ENCODE results near the gene TNXB. TPM values are rescaled to one million over a fixed set of nuclear protein-coding genes. Genes with fewer than 3 reads are reported as not detected.
"Not testable (repeated sequence)": the region's sequence is repeated elsewhere in the genome, so short reads cannot be mapped to it uniquely, and the experiment has no call there.

Gene TNXB
- total and polyA plus RNA-seq, 2 donors (not counting 3 experiments of a cell fraction or from before 2014, with no cell fraction given), result 0.47 to 2.7 TPM

GRCh38 chr6:32146287-32146686 lies 37.1 kb upstream of the TNXB start:
- H3K4me1 ChIP-seq (ENCODE audit: control insufficient read depth, extremely low read depth, insufficient read depth, low read length), result peaks cover 3% of the 10 kb centered on the region
- intact Hi-C loops (cut with micrococcal nuclease) (no loop called here), dilution Hi-C loops (cut with MboI; ENCODE audit: extremely low pct_ligation_motif_present, low sequenced_read_pairs) (no loop called here)
- TF ChIP-seq FOS (IDR thresholded peaks at IDR 0.05; ENCODE audit: borderline replicate concordance, insufficient read depth, low read length) (no peak), MYC (IDR thresholded peaks at IDR 0.05; ENCODE audit: low read depth, low read length) (no peak), GATA2 (IDR thresholded peaks at IDR 0.05; ENCODE audit: insufficient read depth, insufficient read length, low read depth, low read length) (no peak), EZH2 (IDR thresholded peaks at IDR 0.05; ENCODE audit: borderline replicate concordance, low read depth, low read length, severe bottlenecking) (no peak), POLR2A (IDR thresholded peaks at IDR 0.05; ENCODE audit: low read depth, low read length) (no peak), JUN (IDR thresholded peaks at IDR 0.05; ENCODE audit: borderline replicate concordance, insufficient read depth, insufficient read length, low read depth) (no peak), MAX (IDR thresholded peaks at IDR 0.05; ENCODE audit: insufficient read depth, insufficient read length) (no peak), POLR2AphosphoS5 (IDR thresholded peaks at IDR 0.05; ENCODE audit: insufficient read depth, low read depth, low read length) (no peak)
- TF ChIP-seq, protein P1, sequence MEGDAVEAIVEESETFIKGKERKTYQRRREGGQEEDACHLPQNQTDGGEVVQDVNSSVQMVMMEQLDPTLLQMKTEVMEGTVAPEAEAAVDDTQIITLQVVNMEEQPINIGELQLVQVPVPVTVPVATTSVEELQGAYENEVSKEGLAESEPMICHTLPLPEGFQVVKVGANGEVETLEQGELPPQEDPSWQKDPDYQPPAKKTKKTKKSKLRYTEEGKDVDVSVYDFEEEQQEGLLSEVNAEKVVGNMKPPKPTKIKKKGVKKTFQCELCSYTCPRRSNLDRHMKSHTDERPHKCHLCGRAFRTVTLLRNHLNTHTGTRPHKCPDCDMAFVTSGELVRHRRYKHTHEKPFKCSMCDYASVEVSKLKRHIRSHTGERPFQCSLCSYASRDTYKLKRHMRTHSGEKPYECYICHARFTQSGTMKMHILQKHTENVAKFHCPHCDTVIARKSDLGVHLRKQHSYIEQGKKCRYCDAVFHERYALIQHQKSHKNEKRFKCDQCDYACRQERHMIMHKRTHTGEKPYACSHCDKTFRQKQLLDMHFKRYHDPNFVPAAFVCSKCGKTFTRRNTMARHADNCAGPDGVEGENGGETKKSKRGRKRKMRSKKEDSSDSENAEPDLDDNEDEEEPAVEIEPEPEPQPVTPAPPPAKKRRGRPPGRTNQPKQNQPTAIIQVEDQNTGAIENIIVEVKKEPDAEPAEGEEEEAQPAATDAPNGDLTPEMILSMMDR (IDR thresholded peaks at IDR 0.05; ENCODE audit: extremely low read depth in 1 of 2, insufficient read depth in 1 of 2, low read depth in 1 of 2, low read length in 2 of 2), result no peak
- H3K4me2 ChIP-seq (ENCODE audit: insufficient read depth, low read length), result no peak overlapping the region
- FAIRE-seq (no peak), DNase-seq (ENCODE audit: low read depth, low spot score) (no peak)
- no peaks in the 10 kb centered on the region for H3K9me1 ChIP-seq (replicated peaks; ENCODE audit: control insufficient read depth, extremely low read depth, insufficient read depth, low read length)
- ChIA-PET CTCF (no interaction called here), POLR2A (no interaction called here)
- H3K79me2 ChIP-seq (ENCODE audit: control insufficient read depth, insufficient read depth, low read length), result no peaks in the 10 kb centered on the region
- BruUV-seq (replicated peaks), result no TSS peak
- H3K27me3 ChIP-seq (ENCODE audit: control insufficient read depth in 2 of 2, insufficient read depth in 2 of 2, low read length in 2 of 2), result peaks cover 20 to 29% of the 10 kb centered on the region in 2 experiments
- no peak overlapping the region for H3K9ac ChIP-seq (replicated peaks; ENCODE audit: extremely low read depth, insufficient read depth, low read length)
- H4K20me1 ChIP-seq (replicated peaks; ENCODE audit: control insufficient read depth, extremely low read depth, insufficient read depth, low read length), result no peaks in the 10 kb centered on the region
- H3K9me3 ChIP-seq (replicated peaks; ENCODE audit: control insufficient read depth, insufficient read depth, low read length), result no peaks in the 10 kb centered on the region
- H3K36me3 ChIP-seq (ENCODE audit: control insufficient read depth in 2 of 2, extremely low read depth in 1 of 2, insufficient read depth in 2 of 2, low read length in 2 of 2), result no peaks in the 10 kb centered on the region
- no peak overlapping the region for H3K4me3 ChIP-seq (replicated peaks in 1 of 3; ENCODE audit: insufficient read depth in 1 of 3, low read depth in 1 of 3, low read length in 3 of 3)
- no peak overlapping the region for H2AFZ ChIP-seq (ENCODE audit: low read depth, low read length)
- H3K27ac ChIP-seq (ENCODE audit: insufficient read depth, low read depth, low read length), result no peak overlapping the region

DNA sequence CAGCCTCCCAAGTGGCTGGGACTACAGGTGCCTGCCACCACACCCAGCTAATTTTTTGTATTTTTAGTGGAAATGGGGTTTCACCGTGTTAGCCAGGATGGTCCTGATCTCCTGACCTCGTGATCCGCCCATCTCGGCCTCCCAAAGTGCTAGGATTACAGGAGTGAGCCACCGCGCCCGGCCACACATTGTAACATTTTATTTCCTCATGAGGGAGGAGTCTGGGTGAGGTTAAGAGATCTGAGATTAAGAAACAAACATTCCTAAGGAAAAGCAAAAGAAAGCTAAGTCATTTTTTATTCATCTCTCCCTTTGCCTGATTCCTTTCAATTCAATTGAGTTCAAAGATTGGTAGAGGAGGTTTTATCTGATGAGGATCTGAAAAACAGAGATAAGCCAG lies 35.1 kb upstream of the TNXB start:
- peaks cover 20 to 24% of the 10 kb centered on the region in 2 experiments for H3K27me3 ChIP-seq (ENCODE audit: control insufficient read depth in 2 of 2, insufficient read depth in 2 of 2, low read length in 2 of 2)
- H3K9me3 ChIP-seq (replicated peaks; ENCODE audit: control insufficient read depth, insufficient read depth, low read length); DNase-seq (ENCODE audit: low read depth, low spot score); H3K27ac ChIP-seq (ENCODE audit: insufficient read depth, low read depth, low read length); FAIRE-seq; H3K9ac ChIP-seq (replicated peaks; ENCODE audit: extremely low read depth, insufficient read depth, low read length); H3K36me3 ChIP-seq (ENCODE audit: control insufficient read depth in 2 of 2, extremely low read depth in 1 of 2, insufficient read depth in 2 of 2, low read length in 2 of 2); intact Hi-C loops (cut with micrococcal nuclease); H2AFZ ChIP-seq (ENCODE audit: low read depth, low read length); H3K4me1 ChIP-seq (ENCODE audit: control insufficient read depth, extremely low read depth, insufficient read depth, low read length); dilution Hi-C loops (cut with MboI; ENCODE audit: extremely low pct_ligation_motif_present, low sequenced_read_pairs); BruUV-seq (replicated peaks); H3K4me2 ChIP-seq (ENCODE audit: insufficient read depth, low read length); H3K4me3 ChIP-seq (replicated peaks in 1 of 3; ENCODE audit: insufficient read depth in 1 of 3, low read depth in 1 of 3, low read length in 3 of 3); POLR2A ChIA-PET; H3K9me1 ChIP-seq (replicated peaks; ENCODE audit: control insufficient read depth, extremely low read depth, insufficient read depth, low read length); H4K20me1 ChIP-seq (replicated peaks; ENCODE audit: control insufficient read depth, extremely low read depth, insufficient read depth, low read length); H3K79me2 ChIP-seq (ENCODE audit: control insufficient read depth, insufficient read depth, low read length): not testable (repeated sequence)
- CTCF ChIA-PET, result interaction anchor here (0.6 kb wide), 1 partner anchor 337 kb away, joined by 3 read pairs; no protein-coding TSS in a partner anchor

Data from endothelial cell of umbilical vein (primary cell).